HG02759 (cell line): ENCODE data around the gene DUSP5.

ENCODE experiments used
- ATAC-seq: cut with Tn5 transposase; IDR thresholded peaks from one replicate; pipeline ENCODE4 v1.9.1; 2021; ENCODE audit warnings: mild to moderate bottlenecking, moderate library complexity; ENCODE audit not compliant: unreplicated experiment

The DUSP5 gene

DNA sequence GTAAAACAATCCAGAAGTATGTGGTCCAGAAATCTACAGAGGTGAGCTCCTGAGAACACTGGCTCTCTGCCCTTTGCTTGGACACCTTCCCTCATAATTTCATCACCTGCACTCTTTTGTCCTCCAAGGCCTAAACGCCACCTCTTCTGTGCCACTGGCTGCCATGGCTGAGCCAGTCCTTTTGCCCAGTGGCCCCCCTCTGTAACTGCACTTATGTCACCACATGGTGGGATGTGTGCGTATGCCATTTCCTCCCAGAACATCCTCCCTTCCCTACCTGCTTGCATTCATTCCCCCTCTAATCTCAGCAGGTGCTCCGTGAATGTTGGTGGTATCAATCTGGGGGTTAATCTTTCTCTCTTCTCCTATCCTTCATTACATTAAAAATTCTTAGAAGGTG, 17.3 kb upstream of the DUSP5 start:
- no peak for ATAC-seq

DNA sequence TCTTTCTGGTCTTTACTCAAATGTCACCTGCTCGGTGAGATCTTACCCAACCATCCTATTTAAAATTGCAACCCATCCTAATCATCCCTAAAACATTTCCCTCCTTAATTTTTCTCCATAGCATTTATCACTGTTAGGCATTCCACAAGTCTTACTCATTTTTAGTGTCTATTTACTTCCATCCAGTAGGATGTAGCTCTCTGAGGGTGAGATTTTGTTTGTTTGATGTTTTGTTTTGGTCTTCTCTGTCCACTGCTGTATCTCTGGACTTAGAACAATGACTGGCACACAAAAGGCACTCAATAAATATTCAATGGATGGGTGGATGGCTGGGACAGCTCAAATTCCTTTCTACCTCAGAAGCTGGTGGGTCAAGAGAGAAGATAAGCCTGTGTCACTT, 15.8 kb upstream of the DUSP5 start:
- ATAC-seq = no peak

DNA sequence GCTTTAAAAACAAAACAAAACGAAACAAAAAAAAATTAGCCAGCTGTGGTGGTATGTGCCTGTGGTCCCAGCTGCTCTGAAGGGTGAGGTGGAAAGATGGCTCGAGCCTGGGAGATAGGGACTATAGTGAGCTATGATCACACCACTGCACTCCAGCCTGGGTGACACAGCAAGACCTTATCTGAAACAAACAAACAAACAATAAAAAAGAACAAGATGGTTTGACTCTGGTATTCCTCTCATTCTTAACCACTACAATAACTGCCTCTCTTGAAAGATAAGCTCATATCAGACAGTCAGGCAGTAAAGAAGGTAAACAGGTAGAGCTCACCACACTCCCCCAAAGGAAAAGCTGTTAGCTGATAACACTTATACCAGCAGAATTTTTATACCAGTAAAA, 14.1 kb upstream of the DUSP5 start:
- ATAC-seq = no peak

DNA sequence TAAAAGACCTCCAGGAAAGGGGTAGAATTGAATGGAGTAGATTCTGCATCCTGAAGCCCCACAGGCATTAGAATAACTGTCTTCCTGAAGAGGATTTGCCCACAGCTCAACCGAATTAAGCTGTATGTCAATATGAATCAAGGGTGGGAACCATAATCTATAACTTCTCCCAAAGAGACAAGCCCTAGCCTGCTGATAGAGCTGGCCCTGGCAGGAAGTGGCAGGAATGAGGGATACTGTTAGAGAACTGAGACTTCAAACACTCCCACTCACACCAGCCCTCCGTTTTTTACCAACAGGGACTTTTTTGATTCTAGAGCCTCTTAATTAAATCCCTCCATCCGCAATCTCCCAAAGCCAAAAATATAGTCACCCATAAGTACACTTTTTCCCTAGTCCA, 12.2 kb upstream of the DUSP5 start:
- ATAC-seq = no peak

- ATAC-seq = no peak
Measured at GRCh38 chr10:110486680-110487410, 10.9 kb upstream of the DUSP5 start.

GRCh38 chr10:110487411-110488331, 10.0 kb upstream of the DUSP5 start:
- no peak for ATAC-seq

DNA sequence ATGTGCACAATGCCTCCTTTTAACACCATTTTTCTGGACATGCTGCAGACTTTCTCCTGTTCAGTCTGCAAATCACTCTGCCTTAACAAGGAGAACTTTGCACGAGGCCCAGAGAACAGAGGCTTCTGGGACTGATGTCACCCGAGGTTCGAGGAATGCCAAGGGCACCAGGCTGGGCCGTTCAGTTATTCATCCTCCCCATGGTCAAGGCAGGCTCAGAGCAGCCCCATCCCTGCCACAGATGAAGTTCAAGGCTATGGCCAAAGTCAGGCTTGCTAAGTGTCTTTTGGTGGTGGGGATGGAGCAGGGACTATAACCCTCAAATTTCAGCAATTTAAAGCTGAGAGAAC, 9.4 kb upstream of the DUSP5 start:
- ATAC-seq = no peak

DNA sequence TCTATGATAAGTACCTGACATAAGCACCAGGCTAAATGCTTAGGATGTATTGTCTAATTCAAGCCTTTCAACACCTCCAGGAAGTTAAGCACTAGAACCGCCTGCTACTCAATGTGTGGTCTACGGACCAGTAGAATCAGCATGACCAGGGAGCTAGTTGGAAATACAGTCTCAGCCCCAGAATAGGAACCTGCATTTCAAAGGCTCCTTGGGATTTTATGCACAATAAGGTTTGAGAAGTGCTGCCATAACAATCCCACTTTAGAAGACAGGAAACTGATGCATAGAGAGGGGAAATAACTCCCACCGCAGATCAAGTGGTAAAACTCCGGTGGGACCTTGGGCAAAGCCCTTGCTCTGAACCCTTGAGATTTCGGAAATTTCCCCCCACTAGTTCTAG, 8.8 kb upstream of the DUSP5 start:
- ATAC-seq = no peak

DNA sequence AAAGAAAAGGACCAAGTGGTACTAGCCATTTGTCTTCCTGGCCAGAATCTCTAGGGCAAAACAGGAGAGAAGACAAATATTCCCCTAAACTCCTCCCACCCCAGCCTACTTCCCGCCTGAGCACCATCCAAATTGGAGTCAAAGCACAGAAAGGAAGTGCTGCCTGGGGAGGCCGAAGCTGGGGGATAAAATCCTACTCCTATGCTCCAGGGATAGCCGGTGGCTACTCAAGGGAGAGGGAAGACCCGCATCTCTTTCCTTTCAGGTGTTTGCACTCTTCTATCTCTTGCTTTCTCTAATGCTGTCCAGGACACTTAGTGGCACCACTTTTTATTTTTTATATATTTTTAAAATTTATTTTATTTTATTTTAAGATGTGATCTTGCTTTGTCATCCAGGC, 7.1 kb upstream of the DUSP5 start:
- ATAC-seq = no peak

- no peak for ATAC-seq
Measured at GRCh38 chr10:110491346-110491745, 6.4 kb upstream of the DUSP5 start.

GRCh38 chr10:110492069-110492822, 5.5 kb upstream of the DUSP5 start:
- no peak for ATAC-seq

DNA sequence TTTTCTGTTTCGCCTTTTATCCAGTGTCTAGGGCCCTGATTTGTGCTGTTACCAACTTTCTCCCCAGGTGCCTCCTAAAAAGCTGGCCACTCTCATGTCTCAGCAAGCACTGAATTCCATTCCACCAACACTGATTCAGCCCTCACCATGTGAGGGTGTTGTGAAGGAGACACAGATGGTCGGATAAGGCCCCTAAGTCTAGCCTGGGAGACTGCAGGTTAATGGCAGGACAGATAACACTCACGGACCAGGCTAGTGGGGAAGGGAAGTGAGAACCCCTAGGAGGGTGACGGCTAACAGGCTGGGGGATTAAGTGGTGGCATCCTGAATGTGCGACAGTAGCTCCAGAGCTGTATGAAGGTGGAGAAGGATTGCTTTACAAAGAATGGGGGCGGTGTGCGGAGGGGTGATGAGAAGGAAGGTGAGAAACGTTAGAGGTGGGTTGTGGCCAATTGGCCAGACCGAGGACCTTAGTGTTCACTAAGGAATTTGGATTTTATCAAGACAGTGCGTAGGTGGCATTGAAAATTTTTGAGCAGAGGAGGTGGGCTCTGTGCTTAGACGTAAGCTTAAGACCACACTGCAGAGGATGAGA, 3.8 kb upstream of the DUSP5 start:
- no peak for ATAC-seq

DNA sequence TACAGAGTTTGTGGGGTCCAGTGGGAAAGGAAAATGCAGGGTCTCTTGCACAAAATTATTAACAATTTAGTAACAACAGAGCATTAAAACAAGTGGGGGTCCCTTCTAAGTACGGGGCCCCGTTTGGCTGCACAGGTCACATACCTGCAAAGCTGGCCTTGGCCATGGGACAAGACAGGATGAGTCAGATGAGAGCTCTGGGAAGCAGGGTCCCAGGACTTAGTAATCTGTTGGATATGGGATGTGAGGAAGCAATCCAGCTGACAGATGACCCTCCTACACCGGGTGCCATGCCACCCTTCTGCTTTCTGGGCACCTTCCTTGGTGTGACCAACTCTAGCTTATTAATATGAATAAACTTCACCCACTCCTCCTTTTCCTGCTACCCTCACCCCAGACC, 3.2 kb upstream of the DUSP5 start:
- ATAC-seq = no peak

DNA sequence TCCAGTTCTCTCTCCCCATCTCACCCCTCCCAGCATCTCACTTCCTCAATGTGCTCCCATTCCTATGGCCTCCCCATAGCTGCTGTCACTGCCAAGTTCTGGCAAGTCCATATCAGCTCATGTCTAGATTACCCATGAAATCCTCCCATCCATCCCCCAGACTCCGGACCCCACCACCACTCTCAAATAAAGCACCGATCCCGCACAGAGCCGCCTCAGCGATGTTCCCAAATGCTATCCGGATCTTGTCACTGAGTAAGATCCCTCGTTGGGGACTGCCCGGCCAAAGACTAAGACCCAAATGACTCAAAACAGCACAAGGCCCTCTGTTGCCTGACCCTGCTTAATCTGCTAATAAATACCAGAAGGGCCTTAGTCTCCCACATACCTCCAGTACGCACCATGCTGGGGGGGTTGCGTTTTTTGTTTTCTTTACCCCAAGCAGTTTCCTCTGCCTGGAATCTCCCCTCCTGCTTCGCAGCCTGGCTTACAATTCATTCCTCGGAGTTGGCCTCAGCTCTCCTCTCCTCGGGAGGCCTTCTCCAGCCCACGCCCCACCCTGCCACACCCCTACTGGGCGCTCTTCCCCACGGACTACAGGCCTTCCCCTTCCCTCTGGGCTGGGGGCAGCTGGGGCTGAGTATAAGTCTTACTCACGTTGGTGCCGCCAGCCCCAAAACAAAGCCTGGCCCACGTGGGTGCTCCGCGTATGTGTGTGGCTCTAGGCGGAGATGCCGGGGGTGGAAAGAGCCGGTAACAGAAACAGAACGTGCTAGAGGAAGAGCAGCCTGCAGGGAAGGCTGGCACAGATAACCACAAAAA, 1.8 kb upstream of the DUSP5 start:
- no peak for ATAC-seq

DNA sequence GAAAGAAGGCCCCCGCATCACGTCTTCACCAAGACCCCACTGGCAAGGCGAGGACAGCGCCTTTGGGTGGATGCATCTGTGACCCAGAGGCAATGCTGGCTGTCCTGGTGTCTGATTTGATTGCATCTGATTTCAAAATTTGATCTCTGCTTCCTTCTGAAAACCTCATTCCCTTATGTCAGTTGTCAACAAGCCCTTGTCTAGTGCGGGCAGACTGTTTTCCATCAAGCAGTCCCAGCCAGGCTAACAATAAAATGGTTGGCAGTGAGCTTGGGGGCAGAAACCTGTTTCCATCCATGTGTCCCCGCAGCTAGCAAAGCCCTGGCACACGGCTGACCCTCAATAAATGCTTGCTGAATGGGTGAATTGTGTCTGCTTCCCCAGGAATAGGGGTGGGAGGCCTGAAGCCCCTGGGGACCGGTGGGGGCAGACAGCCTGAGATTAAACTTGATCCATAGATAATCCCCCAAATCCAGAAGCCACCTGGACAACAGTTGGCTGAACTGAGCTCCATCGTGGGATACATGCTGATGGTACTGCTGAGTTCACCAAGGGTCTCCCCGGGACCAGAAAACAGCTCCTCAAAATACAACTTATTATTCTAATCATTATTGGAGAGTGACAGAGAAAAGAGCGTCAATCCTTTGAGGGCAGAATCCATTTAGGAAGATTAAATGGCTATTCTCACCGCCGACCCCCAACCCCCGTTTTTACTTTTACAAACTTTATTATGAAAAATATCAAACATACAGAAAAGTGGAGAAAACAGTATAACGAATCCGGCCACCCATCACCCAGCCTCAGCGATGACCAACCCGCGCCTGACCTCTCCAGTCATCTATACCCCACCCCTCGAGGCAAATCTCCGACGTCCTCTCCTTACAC, 912 bp upstream of the DUSP5 start:
- no peak for ATAC-seq

DNA sequence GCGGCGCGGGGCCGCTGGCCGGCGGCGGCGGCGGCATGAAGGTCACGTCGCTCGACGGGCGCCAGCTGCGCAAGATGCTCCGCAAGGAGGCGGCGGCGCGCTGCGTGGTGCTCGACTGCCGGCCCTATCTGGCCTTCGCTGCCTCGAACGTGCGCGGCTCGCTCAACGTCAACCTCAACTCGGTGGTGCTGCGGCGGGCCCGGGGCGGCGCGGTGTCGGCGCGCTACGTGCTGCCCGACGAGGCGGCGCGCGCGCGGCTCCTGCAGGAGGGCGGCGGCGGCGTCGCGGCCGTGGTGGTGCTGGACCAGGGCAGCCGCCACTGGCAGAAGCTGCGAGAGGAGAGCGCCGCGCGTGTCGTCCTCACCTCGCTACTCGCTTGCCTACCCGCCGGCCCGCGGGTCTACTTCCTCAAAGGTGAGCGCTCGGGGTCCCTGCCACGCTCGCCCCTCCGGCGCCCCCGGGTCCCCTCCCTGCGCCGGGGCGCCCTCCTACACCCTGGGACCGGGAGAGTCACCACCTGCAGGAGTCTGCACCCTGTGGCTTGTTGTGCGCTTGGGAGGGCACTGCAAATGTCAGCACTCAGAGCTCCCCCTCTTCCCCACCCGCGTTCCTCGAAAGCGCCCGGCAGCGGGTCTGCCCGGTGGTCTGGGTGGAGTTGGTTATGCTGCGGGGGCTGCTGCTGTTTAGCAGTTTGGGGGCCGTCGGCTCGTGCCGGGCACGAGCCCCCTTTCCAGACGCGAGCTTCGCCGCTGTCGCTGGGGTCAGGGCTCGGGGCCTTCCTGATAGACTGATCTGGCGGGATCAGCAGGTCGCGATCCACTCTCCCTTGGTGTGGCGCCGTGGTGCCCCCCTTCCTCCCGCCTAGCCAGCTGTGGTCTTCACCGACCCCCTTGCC, 627 bp downstream of the DUSP5 start:
- peak; percentile 15 for ATAC-seq

- ATAC-seq = peak; percentile 16
Measured at GRCh38 chr10:110498982-110499795, 1.5 kb downstream of the DUSP5 start.
